H9 (cell line): ENCODE measurements around the gene PCDHGC3. TPM values are rescaled to one million over a fixed set of nuclear protein-coding genes. Genes with fewer than 3 reads are reported as not detected.

Experiments
- DNase-seq: peaks from one replicate; pipeline ENCODE4 v3.0.0-alpha.2; 2017
- H2AFZ ChIP-seq: one replicate; pipeline ENCODE4 v1.6.1; 2013; ENCODE audit warnings: mild to moderate bottlenecking, low read length, control low read depth, moderate library complexity
- H2AK5ac ChIP-seq: 2 replicates; pipeline ENCODE4 v1.6.1; 2013; ENCODE audit warnings: low read length, control low read depth, mixed read lengths; ENCODE audit not compliant: insufficient read length
- H2BK120ac ChIP-seq: one replicate; pipeline ENCODE4 v1.6.1; 2013; ENCODE audit warnings: low read depth, mild to moderate bottlenecking, low read length, control low read depth, inconsistent platforms; ENCODE audit not compliant: poor library complexity, severe bottlenecking
- H2BK12ac ChIP-seq: 2 replicates; pipeline ENCODE4 v1.6.1; 2013; ENCODE audit warnings: low read length, control low read depth, mixed read lengths, low read depth; ENCODE audit not compliant: insufficient read length
- H2BK15ac ChIP-seq: 2 replicates; pipeline ENCODE4 v1.6.1; 2013; ENCODE audit warnings: low read depth, low read length, control low read depth
- H2BK20ac ChIP-seq: one replicate; pipeline ENCODE4 v1.6.1; 2013; ENCODE audit warnings: low read depth, mild to moderate bottlenecking, low read length, control low read depth, inconsistent platforms; ENCODE audit not compliant: poor library complexity, severe bottlenecking
- H2BK5ac ChIP-seq: 2 replicates; pipeline ENCODE4 v1.6.1; 2013; ENCODE audit warnings: low read length, control low read depth, mixed read lengths; ENCODE audit not compliant: insufficient read length
- H3K14ac ChIP-seq: 2 replicates; pipeline ENCODE4 v1.6.1; 2013; ENCODE audit warnings: low read length, control low read depth; ENCODE audit not compliant: insufficient read depth
- H3K18ac ChIP-seq: 2 replicates; pipeline ENCODE4 v1.6.1; 2013; ENCODE audit warnings: low read depth, mild to moderate bottlenecking, mixed read lengths, low read length, control low read depth; ENCODE audit not compliant: insufficient read length
- H3K23ac ChIP-seq: 2 replicates; pipeline ENCODE4 v1.6.1; 2013; ENCODE audit warnings: low read length, control low read depth, mixed read lengths, low read depth; ENCODE audit not compliant: insufficient read length
- H3K23me2 ChIP-seq: 2 replicates; pipeline ENCODE4 v1.6.1; 2013; ENCODE audit warnings: low read depth, mild to moderate bottlenecking, mixed read lengths, low read length, control low read depth; ENCODE audit not compliant: insufficient read length, poor library complexity, severe bottlenecking
- H3K27ac ChIP-seq: 2 replicates; pipeline ENCODE4 v1.5.1; 2013; ENCODE audit warnings: low read length, control low read depth, mixed read lengths, low read depth; ENCODE audit not compliant: insufficient read length
- H3K27me3 ChIP-seq: 2 replicates; pipeline ENCODE4 v1.6.1; 2013; ENCODE audit warnings: low read length, control low read depth, inconsistent platforms; ENCODE audit not compliant: insufficient read depth
- H3K4ac ChIP-seq: 2 replicates; pipeline ENCODE4 v1.6.1; 2013; ENCODE audit warnings: low read depth, mild to moderate bottlenecking, control low read depth, inconsistent platforms, low read length, moderate library complexity
- H3K4me1 ChIP-seq: 2 replicates; pipeline ENCODE4 v1.6.1; 2013; ENCODE audit warnings: low read length, control low read depth, inconsistent platforms; ENCODE audit not compliant: insufficient read depth
- H3K4me2 ChIP-seq: 2 replicates; pipeline ENCODE4 v1.6.1; 2013; ENCODE audit warnings: low read length, control low read depth, mixed read lengths; ENCODE audit not compliant: insufficient read length, insufficient read depth
- H3K56ac ChIP-seq: 2 replicates; pipeline ENCODE4 v1.6.1; 2013; ENCODE audit warnings: low read depth, mild to moderate bottlenecking, mixed read lengths, low read length, control low read depth; ENCODE audit not compliant: insufficient read length
- H3K79me1 ChIP-seq: 2 replicates; pipeline ENCODE4 v1.6.1; 2013; ENCODE audit warnings: low read depth, mild to moderate bottlenecking, moderate library complexity, low read length, control low read depth, inconsistent platforms; ENCODE audit not compliant: insufficient read depth, poor library complexity, severe bottlenecking
- H3K79me2 ChIP-seq: 2 replicates; pipeline ENCODE4 v1.6.1; 2013; ENCODE audit warnings: low read length, control low read depth, inconsistent platforms; ENCODE audit not compliant: insufficient read depth
- H3K9ac ChIP-seq: 2 replicates; pipeline ENCODE4 v1.6.1; 2013; ENCODE audit warnings: low read length, control low read depth, mixed read lengths; ENCODE audit not compliant: insufficient read length; ENCODE audit errors: extremely low read depth
- H3K9me3 ChIP-seq: one replicate; pipeline ENCODE4 v1.6.1; 2013; ENCODE audit warnings: low read depth, low read length, inconsistent platforms; ENCODE audit not compliant: control insufficient read depth
- H3T11ph ChIP-seq: one replicate; pipeline ENCODE4 v1.6.1; 2013; ENCODE audit warnings: mild to moderate bottlenecking, low read length, control low read depth, inconsistent platforms
- H4K20me1 ChIP-seq: one replicate; pipeline ENCODE4 v1.6.1; 2013; ENCODE audit not compliant: control insufficient read depth, insufficient read length, insufficient read depth
- H4K5ac ChIP-seq: 2 replicates; pipeline ENCODE4 v1.6.1; 2013; ENCODE audit warnings: low read depth, mild to moderate bottlenecking, mixed read lengths, low read length, control low read depth; ENCODE audit not compliant: insufficient read length
- H4K8ac ChIP-seq: replicated peaks from 2 replicates; pipeline ENCODE4 v1.6.1; 2013; ENCODE audit warnings: low read length, control low read depth, mixed read lengths, low read depth; ENCODE audit not compliant: insufficient read length
- H4K91ac ChIP-seq: 2 replicates; pipeline ENCODE4 v1.6.1; 2013; ENCODE audit warnings: low read depth, mild to moderate bottlenecking, moderate library complexity, mixed read lengths, low read length, control low read depth; ENCODE audit not compliant: insufficient read length
- H3K27ac Mint-ChIP-seq, 3 experiments: 2 replicates in 2 of 3; 3 replicates in 1 of 3; pipeline ENCODE4 v1.8.0; 2020 to 2021; ENCODE audit warnings: mixed read lengths in 3 of 3, mild to moderate bottlenecking in 1 of 3, moderate library complexity in 1 of 3
- H3K27me3 Mint-ChIP-seq: 2 replicates; pipeline ENCODE4 v1.8.0; 2021; ENCODE audit warnings: low read depth, mild to moderate bottlenecking, moderate library complexity, mixed read lengths
- H3K36me3 Mint-ChIP-seq, 3 experiments: 2 replicates in 2 of 3; 3 replicates in 1 of 3; pipeline ENCODE4 v1.8.0; 2020 to 2021; ENCODE audit warnings: low read depth in 3 of 3, mixed read lengths in 3 of 3; ENCODE audit not compliant: insufficient read depth in 1 of 3
- H3K4me1 Mint-ChIP-seq, 2 experiments: 2 replicates each; pipeline ENCODE4 v1.8.0; 2020; ENCODE audit warnings: mixed read lengths in 2 of 2
- H3K4me3 Mint-ChIP-seq, 2 experiments: 2 replicates in 1 of 2; 3 replicates in 1 of 2; pipeline ENCODE4 v1.8.0; 2020 to 2021; ENCODE audit warnings: mild to moderate bottlenecking in 2 of 2, mixed read lengths in 2 of 2, moderate library complexity in 1 of 2
- H3K9me3 Mint-ChIP-seq, 2 experiments: 2 replicates in 1 of 2; 3 replicates in 1 of 2; pipeline ENCODE4 v1.8.0; 2020; ENCODE audit warnings: mild to moderate bottlenecking in 2 of 2, mixed read lengths in 2 of 2, moderate library complexity in 1 of 2
- CTCF ChIP-seq: fragments of 200-600 bp; sonication (generic); conservative IDR thresholded peaks from 3 replicates; pipeline ENCODE4 v1.8.0; 2021; ENCODE audit warnings: antibody characterized with exemption, mild to moderate bottlenecking
- WGBS: extraction: QIAGEN DNeasy Blood & Tissue Kit; methylation state at CpG from one replicate; pipeline ENCODE4 v1.1.7; 2013; ENCODE audit warnings: missing lambda C conversion rate, low lambda C conversion rate, mixed read lengths; ENCODE audit not compliant: insufficient read length; ENCODE audit errors: extremely low coverage; 5-methylcytosine and 5-hydroxymethylcytosine counted together
- total RNA-seq: library from RNA; stranded (reverse); gene quantifications from 2 replicates; pipeline ENCODE4 v1.2.1, GENCODE V29; 2021

The PCDHGC3 gene
- total RNA-seq, 1 experiment from 2014 or later: 19.8 TPM

- H3K79me1 ChIP-seq: no peaks in the 10 kb centered on the region
- no peak overlapping the region for H3K18ac ChIP-seq
- H3K4me1 Mint-ChIP-seq: peaks cover 4 to 5% of the 10 kb centered on the region in 2 experiments
- no peaks in the 10 kb centered on the region for H3K79me2 ChIP-seq
- H3K23me2 ChIP-seq: no peaks in the 10 kb centered on the region
- no peak overlapping the region for H2BK20ac ChIP-seq
- H3K27me3 ChIP-seq: no peaks in the 10 kb centered on the region
- H3K9ac ChIP-seq: no peak overlapping the region
- H2BK5ac ChIP-seq: no peak overlapping the region
- no peak overlapping the region for H4K91ac ChIP-seq
- H3K27ac ChIP-seq: no peak overlapping the region
- no peak overlapping the region for H3T11ph ChIP-seq
- no peaks in the 10 kb centered on the region for H3K4me1 ChIP-seq
- DNase-seq: no peak
- no peak overlapping the region for H3K56ac ChIP-seq
- no peaks in the 10 kb centered on the region for H4K20me1 ChIP-seq
- peak overlapping the region in 2 of 3 experiments; percentile 5 to 68; a peak in 2 of 7 replicates for H3K27ac Mint-ChIP-seq
- H3K4me2 ChIP-seq: no peak overlapping the region
- no peak overlapping the region for H2BK120ac ChIP-seq
- no peak overlapping the region for H2AFZ ChIP-seq
- TF ChIP-seq CTCF: no peak
- no peak overlapping the region for H2AK5ac ChIP-seq
- peaks cover 6 to 16% (median 8%) of the 10 kb centered on the region in 3 experiments; a peak in 6 of 7 replicates for H3K36me3 Mint-ChIP-seq
- no peak overlapping the region for H4K8ac ChIP-seq
- no peak overlapping the region for H3K14ac ChIP-seq
- no peaks in the 10 kb centered on the region for H3K9me3 Mint-ChIP-seq
- no peaks in the 10 kb centered on the region for H3K9me3 ChIP-seq
- no peak overlapping the region for H2BK12ac ChIP-seq
- no peak overlapping the region for H3K4ac ChIP-seq
- WGBS: no CpG with 5 or more reads among the region's 7 CpGs
- no peaks in the 10 kb centered on the region; the same call in 1 of the 2 replicates for H3K27me3 Mint-ChIP-seq
- H4K5ac ChIP-seq: no peak overlapping the region
- H3K23ac ChIP-seq: no peak overlapping the region
- peak overlapping the region in 1 of 2 experiments; percentile 12; a peak in 2 of 5 replicates for H3K4me3 Mint-ChIP-seq
- no peak overlapping the region for H2BK15ac ChIP-seq
These were observed 26.0 kb downstream of the PCDHGC3 start for GRCh38 chr5:141501761-141502160.
